SIG-M5 treated with dmso at 0.1 percent for 504 hours (cell line): Measurements from ENCODE around the gene UNG.
"Not testable (repeated sequence)": the region's sequence is repeated elsewhere in the genome, so short reads cannot be mapped to it uniquely, and the experiment has no call there.

Source experiments
- DNase-seq: peaks from one replicate; lab custom pipeline; 2025; ENCODE audit not compliant: unreplicated experiment; lab: John Stamatoyannopoulos, UW

UNG gene

DNA sequence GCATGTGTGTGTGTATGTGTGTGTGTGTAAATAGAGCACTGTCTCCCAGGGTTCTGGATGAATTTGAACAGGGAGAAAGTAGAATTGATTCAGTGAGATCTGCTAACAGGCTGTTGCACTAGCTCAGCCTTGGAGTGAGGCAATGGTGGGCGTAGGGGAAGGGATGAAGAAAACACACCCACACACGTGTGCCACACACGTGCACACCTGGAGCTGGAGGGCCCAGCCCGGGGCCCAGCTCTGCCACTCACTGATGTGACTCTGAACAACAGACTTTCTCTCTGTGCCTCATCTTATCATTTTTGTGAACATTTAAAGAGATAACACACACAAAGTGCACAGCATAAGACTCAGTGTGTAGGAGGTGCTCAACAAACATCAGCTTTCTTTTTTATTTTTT is 23.2 kb downstream of the UNG start:
- DNase-seq: no peak

DNA sequence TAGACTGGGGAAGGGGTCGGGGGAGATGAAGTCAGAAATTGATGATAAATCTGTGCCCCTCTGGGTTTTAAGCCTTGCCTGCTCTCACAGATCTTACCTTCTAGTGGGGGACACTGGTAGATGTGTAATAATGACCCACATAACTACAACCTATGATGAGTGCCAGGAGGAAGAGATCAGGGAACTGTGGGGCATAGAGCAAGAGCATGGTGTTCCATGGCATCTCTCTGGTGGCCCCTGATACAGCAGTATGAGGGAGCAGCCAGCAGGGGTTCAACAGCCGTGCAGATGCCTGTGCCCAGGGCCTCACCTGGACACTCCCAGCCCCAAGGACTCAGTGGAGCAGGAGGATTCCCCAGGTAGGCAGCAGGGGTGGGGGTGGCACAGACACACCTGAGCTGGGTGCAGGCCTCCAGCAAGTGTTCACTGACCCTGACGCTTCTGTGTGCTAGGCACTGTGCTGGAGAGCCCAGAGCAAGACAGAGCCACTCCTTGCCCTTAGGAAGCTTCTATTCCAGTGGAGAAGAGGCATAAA is 24.0 kb downstream of the UNG start:
- DNase-seq: no peak

GRCh38 chr12:109124878-109125648 is 27.7 kb downstream of the UNG start:
- no peak for DNase-seq

DNA sequence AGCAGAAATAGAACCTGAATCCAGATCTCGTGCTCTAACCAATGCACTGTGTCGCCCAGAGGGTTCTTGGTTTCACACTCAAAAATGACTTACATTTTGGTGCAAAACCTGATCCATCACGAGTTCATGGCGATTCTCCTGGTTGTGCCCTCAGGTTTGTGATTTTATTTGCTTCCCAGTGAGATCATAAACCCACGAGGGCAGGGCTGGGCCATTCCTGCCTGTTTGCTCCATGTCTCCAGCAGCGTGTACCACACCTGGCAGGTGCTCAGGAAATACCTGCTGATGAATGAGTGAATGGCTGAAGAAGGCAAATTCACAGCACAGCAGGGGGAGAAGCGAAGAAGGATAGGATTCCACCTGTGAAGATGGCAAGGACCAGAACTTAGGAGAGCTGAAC is 28.4 kb downstream of the UNG start:
- DNase-seq: no peak

GRCh38 chr12:109126784-109127183 is 29.4 kb downstream of the UNG start:
- DNase-seq: no peak

- DNase-seq: no peak
Measured at GRCh38 chr12:109127533-109128242, 30.3 kb downstream of the UNG start.

DNA sequence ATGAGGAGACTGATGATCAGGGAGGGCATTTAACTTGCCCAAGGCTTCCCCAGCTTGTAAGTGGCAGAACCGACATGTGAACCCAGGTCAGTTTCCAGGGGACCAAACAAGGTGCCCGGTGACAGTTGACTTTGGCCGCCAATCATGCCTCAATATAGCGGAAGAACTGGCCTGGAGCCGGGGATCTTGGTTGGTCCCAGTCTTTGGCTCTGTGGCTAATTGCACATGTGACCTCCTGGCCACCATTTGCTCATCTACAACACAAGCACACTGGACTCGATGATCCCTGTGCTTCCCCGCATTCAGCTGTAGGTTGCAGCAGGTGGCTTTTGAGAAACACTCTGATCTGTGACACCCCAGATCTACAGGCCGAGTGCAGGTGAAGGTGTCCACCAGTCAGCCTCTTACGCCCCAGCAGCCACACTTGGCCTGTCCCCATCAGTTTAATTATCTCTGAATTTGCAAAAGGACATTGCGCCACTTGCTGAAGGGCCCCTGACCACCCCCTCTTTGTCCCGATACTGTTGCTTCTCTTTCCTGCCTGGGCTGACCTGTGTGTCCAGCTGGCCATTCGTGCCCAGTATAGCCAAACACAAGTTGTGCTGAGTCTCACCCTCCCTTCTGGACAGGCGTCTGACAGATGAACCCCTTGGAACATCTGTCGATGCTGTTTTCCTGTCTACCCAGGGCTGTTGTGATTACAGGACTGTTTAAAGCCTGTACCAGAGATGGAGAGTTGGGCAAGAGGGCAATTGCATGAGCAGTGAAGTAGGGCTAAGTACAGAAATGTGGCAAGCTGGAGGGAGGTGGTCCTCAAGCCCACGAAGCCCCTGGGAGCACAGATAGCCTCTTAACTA is 33.1 kb downstream of the UNG start:
- no peak for DNase-seq

- no peak for DNase-seq
Measured at GRCh38 chr12:109131154-109132050, 34.0 kb downstream of the UNG start.

DNA sequence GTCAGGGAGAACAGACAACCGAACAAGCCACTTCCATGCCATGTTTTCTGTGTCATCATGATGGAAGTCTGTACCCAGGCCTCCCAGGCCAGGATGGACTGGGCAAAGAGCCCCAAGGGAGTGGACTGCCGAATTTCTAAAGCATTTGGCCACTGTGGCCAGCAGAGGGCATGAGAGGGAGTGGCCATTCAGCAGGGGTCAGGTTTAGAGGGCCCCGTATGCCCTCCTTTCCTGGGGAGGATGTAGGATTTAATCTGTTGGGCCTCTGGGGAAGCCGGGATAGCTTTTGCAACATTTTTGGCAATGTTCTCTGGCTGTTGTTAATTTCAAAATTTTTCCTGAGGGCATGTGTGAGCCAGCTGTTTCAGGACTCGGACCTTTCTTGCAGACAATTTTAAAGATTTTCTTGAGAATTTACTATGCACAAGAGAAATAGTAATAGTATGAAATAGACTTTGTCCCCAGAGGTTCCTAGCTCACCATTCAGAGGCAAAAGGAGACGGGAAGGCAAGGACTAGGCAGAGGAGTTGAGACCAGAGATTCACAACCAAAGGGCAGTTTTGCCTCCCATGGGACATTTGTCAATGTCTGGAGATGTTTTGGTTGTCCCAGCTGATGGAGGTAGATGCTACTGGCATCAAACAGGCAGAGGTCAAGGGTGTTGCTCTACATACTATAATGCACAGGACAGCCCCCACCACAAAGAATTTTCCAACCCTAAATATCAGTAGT is 37.0 kb downstream of the UNG start:
- DNase-seq: no peak

- DNase-seq: no peak
Measured at GRCh38 chr12:109137055-109137454, 39.7 kb downstream of the UNG start.

DNA sequence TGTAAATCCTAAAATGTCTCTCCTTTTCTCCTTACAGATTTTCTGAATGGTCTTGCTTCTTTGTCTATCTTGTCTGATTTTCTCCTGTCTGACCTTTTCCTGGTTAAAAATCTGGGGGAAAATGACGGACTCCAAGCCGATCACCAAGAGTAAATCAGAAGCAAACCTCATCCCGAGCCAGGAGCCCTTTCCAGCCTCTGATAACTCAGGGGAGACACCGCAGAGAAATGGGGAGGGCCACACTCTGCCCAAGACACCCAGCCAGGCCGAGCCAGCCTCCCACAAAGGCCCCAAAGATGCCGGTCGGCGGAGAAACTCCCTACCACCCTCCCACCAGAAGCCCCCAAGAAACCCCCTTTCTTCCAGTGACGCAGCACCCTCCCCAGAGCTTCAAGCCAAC is 42.0 kb downstream of the UNG start:
- DNase-seq: no peak

- no peak for DNase-seq
Measured at GRCh38 chr12:109139791-109140190, 42.4 kb downstream of the UNG start.

GRCh38 chr12:109140560-109140959 is 43.2 kb downstream of the UNG start:
- no peak for DNase-seq

GRCh38 chr12:109144224-109144623 is 46.8 kb downstream of the UNG start:
- no peak for DNase-seq

DNA sequence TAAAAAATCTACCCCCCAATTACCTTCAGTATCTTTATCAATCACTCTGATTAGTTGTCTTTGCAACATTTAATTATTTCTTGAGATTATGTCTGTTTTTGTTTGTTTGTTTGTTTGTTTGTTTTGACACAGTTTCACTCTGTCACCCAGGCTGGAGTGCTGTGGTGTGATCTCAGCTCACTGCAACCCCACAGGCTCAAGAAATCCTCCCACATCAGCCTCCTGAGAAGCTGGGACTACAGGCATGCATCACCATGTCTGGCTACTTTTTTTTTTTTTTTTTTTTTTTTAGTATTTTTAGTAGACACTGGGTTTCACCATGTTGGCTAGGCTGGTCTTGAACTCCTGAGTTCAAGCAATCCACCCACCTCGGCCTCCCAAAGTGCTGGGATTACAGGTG is 49.7 kb downstream of the UNG start:
- DNase-seq: not testable (repeated sequence)

DNA sequence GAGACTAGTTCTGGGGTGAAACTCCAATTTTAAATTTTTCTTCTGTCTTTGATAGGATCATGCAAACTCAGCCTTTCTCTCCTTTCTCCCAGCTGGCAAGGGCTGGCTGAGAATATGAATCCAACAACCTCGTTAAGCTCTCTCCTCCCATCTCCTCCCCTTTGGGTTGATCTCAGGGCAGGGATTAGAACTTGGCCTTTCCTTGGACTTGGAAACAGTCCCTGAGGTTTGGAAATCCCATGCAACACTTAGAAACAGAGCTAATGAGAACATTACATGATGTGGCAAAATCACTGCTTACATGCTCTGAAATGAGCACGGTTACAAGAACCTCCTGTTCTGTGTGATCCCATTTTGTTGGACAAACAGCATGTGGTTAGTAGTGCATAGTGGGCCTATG is 50.6 kb downstream of the UNG start:
- no peak for DNase-seq

- DNase-seq: no peak
Measured at GRCh38 chr12:109150124-109150640, 52.8 kb downstream of the UNG start.

- no peak for DNase-seq
Measured at GRCh38 chr12:109151457-109151856, 54.1 kb downstream of the UNG start.

GRCh38 chr12:109153821-109154441 is 56.5 kb downstream of the UNG start:
- DNase-seq: no peak
